Gastrocnemius medialis (tissue), 4 donors: ENCODE data around the gene DCAF4.

Experiments used
- CTCF ChIP-seq, 5 experiments: fragments of 450-650 bp in 3 of 5; fragments of 200-600 bp in 2 of 5; sonication (generic) in 2 of 5; IDR thresholded peaks in 4 of 5; conservative IDR thresholded peaks in 1 of 5; 1 replicate in 4 of 5; 2 replicates in 1 of 5; pipeline ENCODE4 v1.5.1; 2016 to 2019; ENCODE audit warnings: antibody characterized with exemption in 5 of 5, mild to moderate bottlenecking in 3 of 5, moderate library complexity in 3 of 5
- POLR2A ChIP-seq, 2 donors: fragments of 450-650 bp; IDR thresholded peaks; one replicate each; pipeline ENCODE4 v1.6.1; 2017; ENCODE audit warnings: antibody characterized with exemption in 2 of 2, mild to moderate bottlenecking in 2 of 2, moderate library complexity in 2 of 2

- TF ChIP-seq CTCF (IDR thresholded peaks at IDR 0.05 in 4 of 5, conservative IDR thresholded peaks at IDR 0.05 in 1 of 5) = no peak
- TF ChIP-seq POLR2A (IDR thresholded peaks at IDR 0.05) = no peak
Observed at GRCh38 chr14:72957213-72957612, 30.9 kb downstream of the DCAF4 start.
